ENCODE measurements around the gene RNASEH2A.

Gene RNASEH2A

GRCh38 chr19:12801466-12802266, 4.7 kb upstream of the RNASEH2A start, which contains the start of the genes PRDX2 and THSD8:
PRDX2 (minus strand) TSS chr19:12801800; CDS start chr19:12801261, 539 bp downstream.
THSD8 (plus strand) TSS chr19:12802069; CDS start chr19:12802072, 3 bp downstream.
- Histone ChIP-seq H3K4me3 (ENCODE audit: insufficient read depth in 1 of 2, low read depth in 1 of 2, low read length in 2 of 2) (peak within 1 kb of the TSS; percentile 80 to 89), H2BK15ac (ENCODE audit: low read depth, poor library complexity, severe bottlenecking) (peak within 1 kb of the TSS; percentile 13), H3K9ac (ENCODE audit: low read length) (peak within 1 kb of the TSS; percentile 88), H2BK12ac (ENCODE audit: low read length in 2 of 2) (no peak within 1 kb of the TSS), H3K18ac (ENCODE audit: low read depth in 1 of 2, low read length in 2 of 2) (peak within 1 kb of the TSS; percentile 9 to 73), H4K8ac (ENCODE audit: low read length) (peak within 1 kb of the TSS; percentile 33), H3K27me3 (ENCODE audit: control insufficient read depth in 1 of 2, insufficient read depth in 1 of 2, low read length in 2 of 2) (no peaks in the 10 kb centered on the region), H3K14ac (ENCODE audit: low read length in 2 of 2) (peak within 1 kb of the TSS in 1 of 2 experiments; percentile 88), H2AFZ (ENCODE audit: low read depth, low read length) (peak within 1 kb of the TSS; percentile 73), H3K79me1 (replicated peaks; ENCODE audit: low read length, poor library complexity, severe bottlenecking) (peaks cover 19% of the 10 kb centered on the region), H2BK120ac (ENCODE audit: low read depth, low read length) (no peak within 1 kb of the TSS), H2AK5ac (ENCODE audit: low read length, severe bottlenecking) (no peak within 1 kb of the TSS), H2BK5ac (ENCODE audit: low read depth, low read length, poor library complexity, severe bottlenecking) (no peak within 1 kb of the TSS), H3K36me3 (ENCODE audit: control insufficient read depth in 1 of 2, insufficient read depth in 2 of 2, low read depth in 1 of 2, low read length in 2 of 2) (peaks cover 14 to 23% of the 10 kb centered on the region in 2 experiments), H3K4ac (ENCODE audit: low read depth in 1 of 2, low read length in 2 of 2) (peak within 1 kb of the TSS in 1 of 2 experiments; percentile 50), H3K4me2 (ENCODE audit: low read length, poor library complexity, severe bottlenecking) (peak within 1 kb of the TSS; percentile 68), H4K91ac (ENCODE audit: low read length) (peak within 1 kb of the TSS; percentile 35), H3K23ac (ENCODE audit: low read length in 2 of 2) (peak within 1 kb of the TSS in 1 of 2 experiments; percentile 80), H3K27ac (ENCODE audit: low read length, poor library complexity, severe bottlenecking) (no peak within 1 kb of the TSS), H3K4me1 (ENCODE audit: control insufficient read depth, insufficient read depth, low read depth, low read length) (peaks cover 27% of the 10 kb centered on the region), H3K9me3 (ENCODE audit: control insufficient read depth, low read length) (no peaks in the 10 kb centered on the region)
- DNase-seq, result peak; percentile 71
- under 1% methylated on average over 65 of the region's 78 CpGs for WGBS

GRCh38 chr19:12802267-12803106, 3.9 kb upstream of the RNASEH2A start:
- Histone ChIP-seq H3K27ac (ENCODE audit: low read length, poor library complexity, severe bottlenecking) (no peak overlapping the region), H3K14ac (ENCODE audit: low read length in 2 of 2) (no peak overlapping the region), H3K4me2 (ENCODE audit: low read length, poor library complexity, severe bottlenecking) (peak overlapping the region; percentile 68), H3K18ac (ENCODE audit: low read depth in 1 of 2, low read length in 2 of 2) (no peak overlapping the region), H3K36me3 (ENCODE audit: control insufficient read depth in 1 of 2, insufficient read depth in 2 of 2, low read depth in 1 of 2, low read length in 2 of 2) (peaks cover 14 to 16% of the 10 kb centered on the region in 2 experiments), H2BK15ac (ENCODE audit: low read depth, poor library complexity, severe bottlenecking) (no peak overlapping the region), H3K23ac (ENCODE audit: low read length in 2 of 2) (no peak overlapping the region), H3K79me1 (replicated peaks; ENCODE audit: low read length, poor library complexity, severe bottlenecking) (peaks cover 26% of the 10 kb centered on the region), H3K4me3 (ENCODE audit: insufficient read depth in 1 of 2, low read depth in 1 of 2, low read length in 2 of 2) (peak overlapping the region; percentile 80 to 89), H4K8ac (ENCODE audit: low read length) (peak overlapping the region; percentile 33), H2BK120ac (ENCODE audit: low read depth, low read length) (no peak overlapping the region), H3K27me3 (ENCODE audit: control insufficient read depth in 1 of 2, insufficient read depth in 1 of 2, low read length in 2 of 2) (no peaks in the 10 kb centered on the region), H2AFZ (ENCODE audit: low read depth, low read length) (peak overlapping the region; percentile 73), H2AK5ac (ENCODE audit: low read length, severe bottlenecking) (no peak overlapping the region), H3K4ac (ENCODE audit: low read depth in 1 of 2, low read length in 2 of 2) (no peak overlapping the region), H3K9me3 (ENCODE audit: control insufficient read depth, low read length) (no peaks in the 10 kb centered on the region), H3K4me1 (ENCODE audit: control insufficient read depth, insufficient read depth, low read depth, low read length) (peaks cover 32% of the 10 kb centered on the region), H2BK12ac (ENCODE audit: low read length in 2 of 2) (no peak overlapping the region), H3K9ac (ENCODE audit: low read length) (peak overlapping the region; percentile 88), H2BK5ac (ENCODE audit: low read depth, low read length, poor library complexity, severe bottlenecking) (no peak overlapping the region), H4K91ac (ENCODE audit: low read length) (no peak overlapping the region)
- DNase-seq, result no peak
- WGBS, result 52% methylated on average over 20 of the region's 22 CpGs

GRCh38 chr19:12804051-12804450, 2.3 kb upstream of the RNASEH2A start:
- Histone ChIP-seq H3K23ac (ENCODE audit: low read length in 2 of 2) (no peak overlapping the region), H2AFZ (ENCODE audit: low read depth, low read length) (no peak overlapping the region), H3K4me3 (ENCODE audit: insufficient read depth in 1 of 2, low read depth in 1 of 2, low read length in 2 of 2) (no peak overlapping the region), H3K79me1 (replicated peaks; ENCODE audit: low read length, poor library complexity, severe bottlenecking) (peaks cover 26% of the 10 kb centered on the region), H3K14ac (ENCODE audit: low read length in 2 of 2) (no peak overlapping the region), H3K27ac (ENCODE audit: low read length, poor library complexity, severe bottlenecking) (no peak overlapping the region), H3K18ac (ENCODE audit: low read depth in 1 of 2, low read length in 2 of 2) (no peak overlapping the region), H3K36me3 (ENCODE audit: control insufficient read depth in 1 of 2, insufficient read depth in 2 of 2, low read depth in 1 of 2, low read length in 2 of 2) (peaks cover 10 to 14% of the 10 kb centered on the region in 2 experiments), H4K91ac (ENCODE audit: low read length) (no peak overlapping the region), H3K4me1 (ENCODE audit: control insufficient read depth, insufficient read depth, low read depth, low read length) (peaks cover 32% of the 10 kb centered on the region), H3K9me3 (ENCODE audit: control insufficient read depth, low read length) (no peaks in the 10 kb centered on the region), H3K4ac (ENCODE audit: low read depth in 1 of 2, low read length in 2 of 2) (no peak overlapping the region), H3K27me3 (ENCODE audit: control insufficient read depth in 1 of 2, insufficient read depth in 1 of 2, low read length in 2 of 2) (no peaks in the 10 kb centered on the region), H2BK120ac (ENCODE audit: low read depth, low read length) (no peak overlapping the region), H2BK15ac (ENCODE audit: low read depth, poor library complexity, severe bottlenecking) (no peak overlapping the region), H4K8ac (ENCODE audit: low read length) (no peak overlapping the region), H2BK12ac (ENCODE audit: low read length in 2 of 2) (no peak overlapping the region), H2AK5ac (ENCODE audit: low read length, severe bottlenecking) (no peak overlapping the region), H3K9ac (ENCODE audit: low read length) (no peak overlapping the region), H2BK5ac (ENCODE audit: low read depth, low read length, poor library complexity, severe bottlenecking) (no peak overlapping the region), H3K4me2 (ENCODE audit: low read length, poor library complexity, severe bottlenecking) (no peak overlapping the region)
- DNase-seq, result no peak
- WGBS, result 93% methylated on average over 26 of the region's 26 CpGs

- no peak overlapping the region for H2BK120ac ChIP-seq (ENCODE audit: low read depth, low read length)
- H3K4me1 ChIP-seq (ENCODE audit: control insufficient read depth, insufficient read depth, low read depth, low read length), result no peaks in the 10 kb centered on the region
- H2BK12ac ChIP-seq (ENCODE audit: low read length in 2 of 2), result no peak overlapping the region
- no peak for DNase-seq
- no peak overlapping the region for H3K18ac ChIP-seq (ENCODE audit: low read depth in 1 of 2, low read length in 2 of 2)
- H3K9me3 ChIP-seq (ENCODE audit: control insufficient read depth, low read length), result no peaks in the 10 kb centered on the region
- H3K9ac ChIP-seq (ENCODE audit: low read length), result no peak overlapping the region
- no peak overlapping the region for H3K4ac ChIP-seq (ENCODE audit: low read depth in 1 of 2, low read length in 2 of 2)
- H2AK5ac ChIP-seq (ENCODE audit: low read length, severe bottlenecking), result no peak overlapping the region
- no peak overlapping the region for H4K91ac ChIP-seq (ENCODE audit: low read length)
- H3K4me3 ChIP-seq (ENCODE audit: insufficient read depth in 1 of 2, low read depth in 1 of 2, low read length in 2 of 2), result no peak overlapping the region
- H4K8ac ChIP-seq (ENCODE audit: low read length), result no peak overlapping the region
- WGBS, result 97% methylated on average over 7 of the region's 7 CpGs
- H2AFZ ChIP-seq (ENCODE audit: low read depth, low read length), result no peak overlapping the region
- H3K79me1 ChIP-seq (replicated peaks; ENCODE audit: low read length, poor library complexity, severe bottlenecking), result no peaks in the 10 kb centered on the region
- H3K4me2 ChIP-seq (ENCODE audit: low read length, poor library complexity, severe bottlenecking), result no peak overlapping the region
- no peaks in the 10 kb centered on the region for H3K27me3 ChIP-seq (ENCODE audit: control insufficient read depth in 1 of 2, insufficient read depth in 1 of 2, low read length in 2 of 2)
- peaks cover 6 to 9% of the 10 kb centered on the region in 2 experiments for H3K36me3 ChIP-seq (ENCODE audit: control insufficient read depth in 1 of 2, insufficient read depth in 2 of 2, low read depth in 1 of 2, low read length in 2 of 2)
- no peak overlapping the region for H3K27ac ChIP-seq (ENCODE audit: low read length, poor library complexity, severe bottlenecking)
- no peak overlapping the region for H2BK5ac ChIP-seq (ENCODE audit: low read depth, low read length, poor library complexity, severe bottlenecking)
- no peak overlapping the region for H2BK15ac ChIP-seq (ENCODE audit: low read depth, poor library complexity, severe bottlenecking)
- H3K14ac ChIP-seq (ENCODE audit: low read length in 2 of 2), result no peak overlapping the region
- H3K23ac ChIP-seq (ENCODE audit: low read length in 2 of 2), result no peak overlapping the region
Observed at GRCh38 chr19:12815088-12815487, 8.7 kb downstream of the RNASEH2A start.

Data from mesenchymal stem cell (in vitro differentiated cells and primary cell).